Measurements from ENCODE around the gene KCNJ4. TPM values are rescaled to one million over a fixed set of nuclear protein-coding genes. Genes with fewer than 3 reads are reported as not detected.

KCNJ4 gene
- total and polyA plus RNA-seq, 10 of the 15 experiments (the other 5 are each of a cell fraction or from before 2014, with no cell fraction given) = not detected

GRCh38 chr22:38461414-38462081 is 6.5 kb upstream of the KCNJ4 start:
- intact Hi-C loops (cut with micrococcal nuclease; ENCODE audit: unreplicated experiment) (no loop called here), in situ Hi-C loops (cut with MboI) (no loop called here)
- RAD21 ChIA-PET (ENCODE audit: unreplicated experiment) = no interaction called here
- no peaks in the 10 kb centered on the region for H4K20me1 ChIP-seq (ENCODE audit: control insufficient read depth, insufficient read depth)
- POLR2A ChIA-PET = interaction anchor here (0.5 kb wide), 1 partner anchor 17 kb away, joined by 4 read pairs; no protein-coding TSS in a partner anchor
- CTCF ChIA-PET = interaction anchor here (0.5 to 1.2 kb wide), 2 partner anchors 14 to 409 kb away, joined by 3 to 4 read pairs; no protein-coding TSS in a partner anchor
- H3K4me2 ChIP-seq (ENCODE audit: control insufficient read depth, insufficient read depth) = no peak overlapping the region; the same call in 1 of the 2 replicates
- no TSS peak for BruUV-seq (replicated peaks)
- no peaks in the 10 kb centered on the region for H3K4me1 ChIP-seq (ENCODE audit: control insufficient read depth, insufficient read depth, low read length)
- no peaks in the 10 kb centered on the region for H3K9me3 ChIP-seq (replicated peaks; ENCODE audit: control insufficient read depth, insufficient read depth, low read length)
- TF ChIP-seq ZNF217 (IDR thresholded peaks at IDR 0.05) = no peak
- no peak for TF ChIP-seq SIX5 (IDR thresholded peaks at IDR 0.05; ENCODE audit: low read depth, low read length, severe bottlenecking)
- no peak for TF ChIP-seq CUX1 (IDR thresholded peaks at IDR 0.05; ENCODE audit: insufficient replicate concordance, low read depth, low read length)
- TF ChIP-seq CHD2 (IDR thresholded peaks at IDR 0.05; ENCODE audit: borderline replicate concordance, low read depth, low read length) = no peak
- no peak for TF ChIP-seq CHD1 (IDR thresholded peaks at IDR 0.05; ENCODE audit: low read depth, low read length)
- TF ChIP-seq SP1 (IDR thresholded peaks at IDR 0.05; ENCODE audit: low read depth, low read length) = peak; percentile 72
- no peak for TF ChIP-seq IKZF1 (conservative IDR thresholded peaks at IDR 0.05)
- no peak for TF ChIP-seq YBX1 (IDR thresholded peaks at IDR 0.05)
- TF ChIP-seq HDGF (IDR thresholded peaks at IDR 0.05) = no peak
- no peak for TF ChIP-seq NBN (IDR thresholded peaks at IDR 0.05)
- no peak for TF ChIP-seq RFX5 (IDR thresholded peaks at IDR 0.05; ENCODE audit: low read depth, low read length)
- TF ChIP-seq HDAC6 (IDR thresholded peaks at IDR 0.05; ENCODE audit: unreplicated experiment) = peak; percentile 64
- TF ChIP-seq RELA (IDR thresholded peaks at IDR 0.05; ENCODE audit: borderline replicate concordance, partially characterized antibody) = no peak
- TF ChIP-seq NFYA (IDR thresholded peaks at IDR 0.05; ENCODE audit: borderline replicate concordance, low read depth, low read length) = no peak
- peak; percentile 51; the same call in 1 of the 2 replicates for TF ChIP-seq YY1 (IDR thresholded peaks at IDR 0.05; ENCODE audit: low read depth, low read length)
- TF ChIP-seq CHD4 (IDR thresholded peaks at IDR 0.05) = no peak
- peak; percentile 54; the same call in 1 of the 2 replicates for TF ChIP-seq RUNX3 (IDR thresholded peaks at IDR 0.05; ENCODE audit: low read length)
- TF ChIP-seq CBX5 (IDR thresholded peaks at IDR 0.05; ENCODE audit: low read depth) = no peak
- no peak for TF ChIP-seq JUNB (IDR thresholded peaks at IDR 0.05)
- no peak overlapping the region for H3K4me3 ChIP-seq
- H3K36me3 ChIP-seq (ENCODE audit: control insufficient read depth in 2 of 2, insufficient read depth in 2 of 2, low read length in 1 of 2) = no peaks in the 10 kb centered on the region
- H3K9ac ChIP-seq (ENCODE audit: control insufficient read depth, insufficient read depth, low read length) = no peak overlapping the region
- H2AFZ ChIP-seq (ENCODE audit: control insufficient read depth, low read depth, low read length) = no peak overlapping the region
- peak; percentile 51 for ATAC-seq
- no peak for DNase-seq (ENCODE audit: low read depth, low spot score)
- H3K27ac ChIP-seq (ENCODE audit: control insufficient read depth, insufficient read depth) = no peak overlapping the region
- no peak for FAIRE-seq
- peaks cover 12 to 15% of the 10 kb centered on the region in 2 experiments for H3K27me3 ChIP-seq (replicated peaks in 1 of 2; ENCODE audit: control insufficient read depth in 2 of 2, insufficient read depth in 2 of 2, low read length in 1 of 2)
- SMC1A ChIA-PET (ENCODE audit: uncharacterized antibody, unreplicated experiment) = no interaction called here
- WGBS (ENCODE audit: insufficient coverage, insufficient replicate concordance, low lambda C conversion rate, missing lambda C conversion rate) = 22% methylated on average over 51 of the region's 51 CpGs
- H3K79me2 ChIP-seq (ENCODE audit: control insufficient read depth, insufficient read depth, low read length) = no peaks in the 10 kb centered on the region
